Cardiac septum (tissue), 1 donor: ENCODE results near the gene BROX. TPM values are rescaled to one million over a fixed set of nuclear protein-coding genes. Genes with fewer than 3 reads are reported as not detected.
A peak's percentile ranks its signal among the peaks of the same experiment; 100 is the strongest.
"Not testable (repeated sequence)": the region's sequence is repeated elsewhere in the genome, so short reads cannot be mapped to it uniquely, and the experiment has no call there.

Experiments
- DNase-seq: peaks from one replicate; pipeline ENCODE4 v3.0.0-alpha.2; 2020; ENCODE audit warnings: low spot score
- intact Hi-C: fragments of 100-400 bp; cut with DNase I; formaldehyde crosslinking; loops from one replicate; pipeline ENCODE4 v1.14.0; 2022
- long read RNA-seq: library from polyadenylated mRNA; unstranded; transcript quantifications from one replicate; pipeline ENCODE4 v2.0.0, GENCODE V29; 2021
- total RNA-seq: library from RNA; stranded (reverse); fragmentation: NEBNext Ultra II Directional; extraction: Animal tissue kit (Norgen Biotek cat#: 25700); gene quantifications from one replicate; pipeline ENCODE4 v1.2.1, GENCODE V29; 2021
- donor health status: DM: no; HTN: no; CAD: no.

Gene BROX, protein sequence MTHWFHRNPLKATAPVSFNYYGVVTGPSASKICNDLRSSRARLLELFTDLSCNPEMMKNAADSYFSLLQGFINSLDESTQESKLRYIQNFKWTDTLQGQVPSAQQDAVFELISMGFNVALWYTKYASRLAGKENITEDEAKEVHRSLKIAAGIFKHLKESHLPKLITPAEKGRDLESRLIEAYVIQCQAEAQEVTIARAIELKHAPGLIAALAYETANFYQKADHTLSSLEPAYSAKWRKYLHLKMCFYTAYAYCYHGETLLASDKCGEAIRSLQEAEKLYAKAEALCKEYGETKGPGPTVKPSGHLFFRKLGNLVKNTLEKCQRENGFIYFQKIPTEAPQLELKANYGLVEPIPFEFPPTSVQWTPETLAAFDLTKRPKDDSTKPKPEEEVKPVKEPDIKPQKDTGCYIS
- total RNA-seq = 33.0 TPM
- long read RNA-seq, full-length matches to known transcripts = 3 of 8 reads
- long read RNA-seq, partial matches to known transcripts = 0 of 8 reads
- long read RNA-seq, other reads (novel, unspliced or antisense) = 5 of 8 reads

DNA sequence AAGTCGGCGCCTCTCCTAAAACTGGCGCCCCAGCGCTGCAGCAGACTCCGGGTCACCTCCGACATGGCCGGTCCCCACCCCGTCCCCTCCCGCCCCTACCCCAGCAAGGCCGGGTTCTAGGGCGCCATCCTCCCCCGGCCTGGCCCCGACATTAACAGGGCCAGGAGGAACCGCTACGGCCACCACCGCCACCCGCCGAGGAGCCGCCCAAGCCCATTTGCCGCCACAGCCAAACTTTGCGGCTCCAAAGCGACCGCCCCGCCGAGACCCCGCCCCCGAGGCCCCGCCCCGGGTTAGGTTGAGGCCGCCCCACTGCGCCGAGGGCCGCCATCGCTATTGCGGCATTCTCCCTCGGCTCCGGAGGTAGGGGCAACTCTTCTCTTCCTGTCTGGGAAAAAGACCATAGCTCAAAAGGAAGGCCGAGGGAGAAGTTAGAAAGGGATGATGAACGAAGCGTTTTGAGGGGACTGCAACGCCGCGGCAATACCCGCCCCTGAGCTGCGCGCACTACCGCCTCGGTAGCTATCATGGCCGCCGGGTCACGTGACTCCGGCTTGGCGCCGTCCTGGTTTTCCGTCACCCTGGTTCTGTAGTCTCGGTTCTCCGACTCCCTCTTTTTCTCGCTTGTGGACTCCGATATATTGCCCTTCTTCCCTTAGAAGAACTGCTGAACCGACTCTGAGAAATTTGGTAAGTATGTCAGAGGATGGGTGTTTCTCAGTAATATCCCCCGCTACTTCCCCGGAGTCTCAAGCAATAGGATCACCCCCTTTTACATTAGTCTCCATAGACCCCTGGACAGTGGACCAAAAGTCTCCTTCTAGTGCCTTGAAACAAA, at the start of gene BROX, which contains the start of gene AIDA:
Gene BROX, plus strand, starts transcription at position 312 of the 838 bp plus-strand sequence. CDS start 3,136 bp downstream, outside the sequence.
Gene AIDA, minus strand, starts transcription at position 239 of the 838 bp plus-strand sequence. Its CDS starts 174 bp downstream, at position 65.
- intact Hi-C loops = loop anchor here (1.0 to 5.0 kb wide), 2 partner anchors 68 to 970 kb away; partner anchors contain the start of gene DUSP10
- peak; percentile 98 for DNase-seq

DNA sequence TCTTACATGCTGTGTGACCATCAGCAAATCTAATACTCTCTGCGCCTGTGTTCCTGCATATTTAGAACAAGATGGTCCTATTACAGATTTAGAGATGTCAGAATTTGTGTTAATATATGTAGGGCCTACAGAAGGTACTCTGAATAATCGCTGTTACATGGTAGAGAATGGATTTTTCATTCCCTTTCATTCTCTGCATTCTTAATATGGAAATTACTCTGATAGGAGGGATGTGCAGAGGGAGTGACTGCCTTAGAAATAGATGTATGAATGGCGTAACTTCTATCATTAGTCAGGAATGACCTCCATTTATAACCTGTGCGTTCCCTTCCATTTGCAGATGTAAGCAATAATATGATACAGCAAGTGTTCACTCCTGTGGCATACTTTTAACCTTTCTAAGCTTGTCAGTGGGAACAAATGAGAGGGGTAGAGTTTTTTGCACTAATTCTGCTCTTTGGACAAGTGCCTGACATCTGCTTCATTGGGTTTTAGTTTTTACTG, 48.9 kb upstream of the BROX start:
- intact Hi-C loops = no loop called here
- DNase-seq = no peak

GRCh38 chr1:222665964-222666363, 46.4 kb upstream of the BROX start:
- intact Hi-C loops = no loop called here
- DNase-seq = no peak

DNA sequence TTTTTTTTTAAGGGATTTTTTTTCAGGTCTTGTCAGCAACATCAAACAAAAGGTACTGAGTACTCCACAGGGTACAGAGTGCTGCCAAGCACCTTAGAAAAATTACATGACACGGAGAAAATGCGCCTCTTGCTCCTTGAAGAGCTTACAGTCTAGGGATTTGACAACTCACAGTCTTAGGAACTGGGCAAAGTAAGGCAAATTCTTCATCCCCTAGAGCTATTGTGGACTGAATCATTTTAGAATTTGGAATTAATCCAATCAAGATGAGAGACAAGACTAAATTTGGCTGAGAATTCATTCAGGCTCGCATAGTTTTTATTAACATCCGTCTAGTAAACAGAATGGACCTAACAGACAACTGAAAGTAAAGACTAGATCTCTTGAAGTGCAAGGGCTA, 44.2 kb upstream of the BROX start:
- DNase-seq, intact Hi-C loops: not testable (repeated sequence)

GRCh38 chr1:222669107-222669506, 43.3 kb upstream of the BROX start:
- intact Hi-C loops, DNase-seq: not testable (repeated sequence)

GRCh38 chr1:222670110-222670509, 42.3 kb upstream of the BROX start:
- no peak for DNase-seq
- intact Hi-C loops = no loop called here

GRCh38 chr1:222680080-222680479, 32.3 kb upstream of the BROX start:
- DNase-seq = no peak
- intact Hi-C loops = no loop called here

DNA sequence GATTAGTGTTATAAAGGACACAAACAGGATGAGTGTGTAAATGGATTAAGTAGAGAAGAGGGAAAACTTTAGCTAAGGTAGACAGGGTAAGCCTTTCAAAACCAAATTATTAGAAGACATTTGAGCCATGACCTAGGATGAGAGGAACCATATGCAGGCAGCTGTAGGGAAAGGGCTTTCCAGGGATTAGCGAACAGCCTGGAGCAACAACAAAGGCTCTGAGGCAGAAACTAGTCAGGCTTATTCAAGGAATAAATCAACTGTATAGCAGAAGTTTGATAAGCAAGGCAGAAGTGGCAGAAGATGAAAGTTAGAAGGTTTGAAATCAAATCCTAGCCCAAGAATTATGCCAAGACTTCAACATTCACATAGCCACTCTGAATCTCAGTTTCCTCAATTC, 21.3 kb upstream of the BROX start:
- intact Hi-C loops = no loop called here
- DNase-seq = no peak

DNA sequence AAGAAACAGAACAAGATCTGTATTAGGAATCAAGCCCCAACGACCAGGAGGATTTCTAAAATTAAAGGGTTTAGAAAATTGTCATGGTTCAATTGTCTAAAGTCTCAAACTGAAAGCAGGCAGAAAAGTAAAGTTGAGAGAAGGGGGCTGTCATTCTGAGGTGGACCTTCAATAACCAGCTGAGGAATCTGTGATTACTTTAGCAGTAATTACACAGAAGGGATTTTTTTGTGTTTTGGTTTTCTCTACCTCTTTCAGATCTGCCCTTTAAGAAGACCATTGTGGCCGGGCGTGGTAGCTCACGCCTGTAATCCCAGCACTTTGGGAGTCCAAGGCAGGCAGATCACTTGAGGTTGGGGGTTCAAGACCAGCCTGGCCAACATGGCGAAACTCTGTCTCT, 17.4 kb upstream of the BROX start:
- intact Hi-C loops = no loop called here
- DNase-seq = no peak

- intact Hi-C loops = no loop called here
These were observed 15.6 kb upstream of the BROX start for GRCh38 chr1:222696741-222697140.

DNA sequence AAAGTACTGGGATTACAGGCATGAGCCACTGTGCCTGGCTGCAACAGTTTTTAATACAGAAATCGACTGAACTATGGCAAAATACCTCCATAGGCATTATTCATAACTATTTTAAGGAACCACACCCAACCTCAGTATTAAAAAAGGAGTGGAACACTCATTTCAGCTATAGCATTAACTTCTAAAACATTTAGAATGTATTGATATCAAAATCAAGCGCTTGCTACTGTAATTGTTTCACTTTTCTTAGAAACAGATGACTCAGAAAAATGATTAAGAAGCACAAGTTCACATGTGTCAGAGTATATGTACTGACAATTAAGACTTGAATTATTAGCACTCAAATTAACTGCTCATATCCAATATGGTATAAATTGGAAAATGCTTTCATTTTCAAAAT, 15.2 kb upstream of the BROX start:
- DNase-seq = no peak
- intact Hi-C loops = no loop called here

More at GRCh38 chr1:222696741-222697140, 15.6 kb upstream of the BROX start:
- DNase-seq = no peak

GRCh38 chr1:222697826-222698225, 14.5 kb upstream of the BROX start:
- no peak for DNase-seq
- intact Hi-C loops = no loop called here

GRCh38 chr1:222702210-222702609, 10.2 kb upstream of the BROX start:
- intact Hi-C loops = no loop called here

GRCh38 chr1:222704260-222704659, 8.1 kb upstream of the BROX start:
- no peak for DNase-seq
- intact Hi-C loops = no loop called here

More at GRCh38 chr1:222702210-222702609, 10.2 kb upstream of the BROX start:
- DNase-seq = no peak

DNA sequence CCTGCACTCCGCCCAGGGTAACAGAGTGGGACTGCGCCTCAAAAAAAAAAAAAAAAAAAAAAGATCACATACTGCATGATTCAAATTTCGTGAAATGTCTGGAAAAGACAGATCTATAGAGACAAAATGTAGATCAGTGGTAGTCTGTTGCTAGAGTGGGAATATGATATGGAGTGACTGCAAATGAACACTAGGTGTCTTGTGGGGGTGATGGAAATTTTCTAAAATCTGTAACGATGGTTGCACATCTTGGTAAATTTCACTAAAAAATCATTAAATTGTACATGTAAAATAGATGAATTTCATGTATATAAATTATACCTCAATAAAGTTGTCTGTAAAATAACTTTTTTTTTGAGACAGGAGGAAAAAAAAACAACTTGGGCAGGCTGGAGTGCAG, 5.5 kb upstream of the BROX start:
- DNase-seq = no peak
- intact Hi-C loops = no loop called here

DNA sequence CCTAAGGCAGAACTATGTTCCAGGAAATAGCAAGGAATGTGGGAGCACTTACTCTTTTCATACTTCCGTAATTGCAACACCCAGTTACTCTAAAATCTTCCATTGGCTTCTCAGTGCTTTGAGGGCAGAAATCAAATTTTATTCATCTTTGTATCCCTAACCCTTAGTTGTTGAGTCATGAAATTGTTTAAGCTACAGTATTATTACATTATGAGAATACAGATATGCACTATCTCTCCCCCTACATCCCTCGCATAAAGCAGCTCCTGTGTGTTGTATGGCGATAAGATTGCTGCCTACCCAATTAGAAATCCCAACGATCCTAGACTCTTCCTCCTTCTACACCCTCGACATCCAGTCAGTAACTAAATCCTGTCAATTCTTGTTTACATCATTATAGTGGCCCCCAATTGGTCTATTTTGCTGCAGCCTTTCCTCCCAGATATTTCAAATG, 2.6 kb upstream of the BROX start:
- intact Hi-C loops = loop anchor here (5.0 kb wide), 1 partner anchor 967 kb away; the partner anchor contains the start of gene DUSP10
- DNase-seq = no peak

DNA sequence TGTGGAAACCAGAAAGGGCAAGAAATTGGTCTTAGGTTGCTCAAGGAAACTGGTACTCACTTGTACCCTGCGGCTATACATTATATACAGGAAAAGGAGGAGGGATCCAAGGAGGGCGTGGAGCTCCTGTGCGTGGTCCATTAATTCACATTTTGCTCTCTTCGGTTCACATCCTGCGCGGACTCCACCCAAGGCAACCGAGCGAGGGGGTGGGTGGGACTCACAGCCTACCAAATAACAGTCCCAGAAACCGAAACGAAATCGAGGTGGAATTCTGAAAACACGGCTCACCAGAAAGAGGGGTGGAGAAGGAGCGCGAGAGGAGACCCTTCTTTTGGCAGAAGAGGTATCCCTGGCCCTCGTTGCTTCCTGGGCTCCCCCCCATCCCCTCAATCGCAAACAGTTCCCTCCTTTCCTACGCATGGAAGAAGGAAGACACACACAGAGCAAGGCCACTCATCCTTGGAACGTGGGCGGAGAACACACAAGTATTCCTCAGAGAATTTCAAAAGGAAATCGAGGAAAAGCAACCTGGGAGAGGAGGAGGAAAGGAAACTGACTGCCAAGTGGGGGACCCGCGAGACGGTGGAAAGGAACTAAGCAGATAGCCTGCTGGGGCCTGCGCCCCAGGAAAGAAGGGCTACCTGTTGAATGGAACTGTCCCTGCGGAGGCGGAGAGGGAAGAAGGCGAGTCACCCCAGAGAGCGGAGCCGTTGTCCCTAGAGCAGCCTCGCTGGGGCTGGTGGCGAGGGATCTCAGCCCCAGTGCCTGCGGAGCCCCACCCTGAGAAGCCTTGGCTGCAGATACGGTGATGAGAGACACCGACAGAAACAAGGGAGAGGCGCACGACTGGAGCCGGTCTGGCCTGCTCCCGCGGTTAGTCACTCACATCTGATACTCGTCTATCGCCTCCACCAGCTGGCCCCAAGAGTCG, 778 bp upstream of the BROX start:
- intact Hi-C loops = loop anchor here (5.0 kb wide), 1 partner anchor 969 kb away; the partner anchor contains the start of gene DUSP10
- no peak for DNase-seq

DNA sequence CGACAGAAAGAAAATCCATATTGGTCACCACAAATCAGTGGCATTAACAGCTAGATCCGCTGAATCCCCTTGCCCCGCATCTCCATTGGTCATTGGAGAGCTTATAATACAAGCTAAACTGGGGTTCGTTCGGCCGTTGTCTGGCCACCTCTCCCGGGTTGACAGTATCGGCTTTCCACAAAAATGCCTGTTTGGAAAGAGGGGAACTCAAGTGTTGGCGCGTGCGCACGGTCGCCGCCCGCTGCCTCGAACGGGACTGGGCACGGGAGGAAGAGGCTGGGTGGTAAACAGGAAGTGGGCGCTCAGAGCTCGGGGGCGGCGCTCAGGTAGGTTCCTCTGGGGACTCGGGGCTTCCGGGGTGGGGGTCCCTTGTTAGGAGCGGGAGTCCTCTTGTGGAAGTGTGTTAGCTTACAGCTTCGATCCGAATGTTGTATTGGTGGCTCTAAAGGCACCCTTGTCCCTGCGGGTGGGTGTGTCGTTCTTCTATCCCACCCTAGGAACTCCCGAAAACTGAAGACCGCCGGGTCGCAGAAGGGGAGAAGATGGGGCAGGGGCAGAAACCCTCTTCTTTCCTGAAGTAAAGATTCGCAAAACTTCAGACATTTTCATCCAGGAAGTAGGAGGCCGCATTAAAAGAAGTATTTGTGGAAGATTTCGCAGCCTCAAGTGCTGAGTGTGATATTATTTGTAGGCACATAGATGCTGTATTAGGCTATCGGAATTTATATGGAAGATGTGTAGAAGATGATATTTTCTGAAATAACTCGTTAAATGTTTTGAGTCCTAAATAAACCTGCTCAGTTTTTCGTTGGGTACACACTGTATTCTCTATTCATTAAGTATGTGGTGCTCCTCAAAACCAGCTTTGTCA, 962 bp downstream of the BROX start:
- peak; percentile 96 for DNase-seq
- intact Hi-C loops = loop anchor here (1.0 to 5.0 kb wide), 2 partner anchors 69 to 971 kb away; partner anchors contain the start of gene DUSP10
